NCI-H748 (cell line): ENCODE results near the gene ARHGAP1.
"Not testable (repeated sequence)": the region's sequence is repeated elsewhere in the genome, so short reads cannot be mapped to it uniquely, and the experiment has no call there.

Experiments
- DNase-seq: peaks from one replicate; lab custom pipeline; 2025; ENCODE audit not compliant: unreplicated experiment; lab: John Stamatoyannopoulos, UW

ARHGAP1 gene

GRCh38 chr11:46724088-46724487, 23.7 kb upstream of the ARHGAP1 start:
- DNase-seq = no peak

GRCh38 chr11:46723359-46723680, 22.9 kb upstream of the ARHGAP1 start:
- no peak for DNase-seq

- DNase-seq = no peak
Observed at GRCh38 chr11:46722566-46723358, 22.3 kb upstream of the ARHGAP1 start.

GRCh38 chr11:46721286-46721685, 20.9 kb upstream of the ARHGAP1 start:
- DNase-seq = no peak

DNA sequence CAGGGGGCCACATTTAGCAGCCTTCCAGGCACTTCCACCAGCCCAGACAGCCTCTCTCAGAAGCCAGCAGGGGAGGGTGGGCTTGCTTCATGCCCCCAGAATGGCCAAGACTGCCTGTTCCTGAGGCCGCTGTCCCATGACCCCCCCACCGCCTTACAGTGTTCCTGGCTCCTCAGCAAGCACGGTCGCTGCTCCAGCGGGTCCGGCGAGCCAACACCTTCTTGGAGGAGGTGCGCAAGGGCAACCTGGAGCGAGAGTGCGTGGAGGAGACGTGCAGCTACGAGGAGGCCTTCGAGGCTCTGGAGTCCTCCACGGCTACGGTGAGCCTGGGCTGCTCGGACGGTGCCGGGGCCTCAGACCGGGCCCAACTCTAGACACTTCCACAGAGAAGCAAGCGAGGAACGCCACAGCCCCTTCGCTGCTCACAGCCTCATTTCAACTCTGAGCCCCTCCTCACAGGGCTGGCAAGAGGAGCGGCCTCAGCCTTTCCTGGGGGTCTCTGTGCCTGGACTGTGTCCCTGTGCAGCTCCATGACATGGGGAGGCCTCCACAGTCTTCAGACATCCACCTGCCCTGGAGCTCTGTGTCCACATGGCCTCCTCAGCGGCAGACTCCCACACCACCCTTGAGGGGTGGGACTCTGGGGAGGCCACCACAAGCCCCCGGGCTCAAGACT, 19.3 kb upstream of the ARHGAP1 start:
- DNase-seq = no peak

- no peak for DNase-seq
Observed at GRCh38 chr11:46719048-46719542, 18.7 kb upstream of the ARHGAP1 start, which contains the start of gene F2. TSS of gene F2 (plus strand) at chr11:46719213. CDS start at chr11:46719236, 23 bp downstream.

GRCh38 chr11:46718155-46719019, 18.0 kb upstream of the ARHGAP1 start:
- peak; percentile 53 for DNase-seq

DNA sequence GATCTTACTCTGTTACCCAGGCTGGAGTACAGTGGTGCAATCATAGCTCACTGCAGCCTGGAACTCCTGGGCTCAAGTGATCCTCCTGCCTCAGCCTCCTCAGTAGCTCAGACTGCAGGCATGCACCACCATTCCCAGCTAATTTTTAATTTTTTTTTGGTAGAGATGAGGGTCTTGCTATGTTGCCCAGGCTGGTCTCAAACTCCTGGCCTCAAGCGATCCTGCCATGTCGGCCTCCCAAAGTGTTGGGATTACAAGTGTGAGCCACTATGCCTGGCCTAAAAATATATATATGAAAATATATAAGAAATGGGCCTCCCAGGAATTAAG, 17.4 kb upstream of the ARHGAP1 start:
- DNase-seq = not testable (repeated sequence)

- no peak for DNase-seq
Observed at GRCh38 chr11:46712874-46713576, 12.6 kb upstream of the ARHGAP1 start.

- no peak for DNase-seq
Observed at GRCh38 chr11:46711303-46711702, 10.9 kb upstream of the ARHGAP1 start.

DNA sequence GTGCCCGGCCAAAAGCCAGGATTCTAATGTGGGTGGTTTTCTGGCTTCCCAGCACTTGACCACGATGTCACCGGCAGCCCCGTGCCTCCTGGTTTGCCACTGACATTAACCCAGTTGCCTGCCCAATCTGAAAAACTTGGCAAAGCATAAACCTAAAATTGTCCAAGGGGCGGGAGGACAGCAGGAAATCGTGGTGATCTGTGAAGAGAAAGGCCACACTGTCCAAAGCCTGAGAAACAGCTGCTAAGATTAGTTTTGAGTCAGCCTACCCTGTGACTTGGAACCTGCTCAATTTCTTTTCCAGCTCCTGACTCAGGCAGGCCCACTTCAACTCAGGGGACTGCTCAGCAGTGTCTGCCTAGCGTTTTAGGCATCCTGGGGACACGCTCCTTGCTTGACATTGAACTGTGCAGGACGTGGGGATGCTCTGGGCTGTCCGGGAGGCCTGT, 10.4 kb upstream of the ARHGAP1 start:
- no peak for DNase-seq

- not testable (repeated sequence) for DNase-seq
Observed at GRCh38 chr11:46709351-46709750, 8.9 kb upstream of the ARHGAP1 start.

DNA sequence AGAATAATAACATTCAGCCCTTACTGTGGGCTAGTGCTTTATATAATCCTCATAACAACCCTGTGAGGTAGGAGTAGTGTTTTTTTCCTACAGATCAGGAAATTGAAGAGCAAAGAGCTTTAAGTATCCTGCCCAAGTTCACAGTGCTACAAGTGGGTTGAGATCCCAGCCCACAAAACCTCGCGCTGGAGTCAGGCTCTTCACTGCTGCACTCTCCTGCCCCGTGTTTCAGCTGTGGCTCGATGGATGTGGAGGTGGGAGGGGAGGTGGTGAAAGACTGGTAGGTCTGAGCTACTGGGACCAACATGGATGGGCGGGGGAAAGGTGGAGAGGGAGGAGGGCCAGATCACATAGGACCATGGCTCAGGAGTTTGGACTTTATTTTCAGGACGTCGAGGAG, 6.5 kb upstream of the ARHGAP1 start:
- DNase-seq = no peak

DNA sequence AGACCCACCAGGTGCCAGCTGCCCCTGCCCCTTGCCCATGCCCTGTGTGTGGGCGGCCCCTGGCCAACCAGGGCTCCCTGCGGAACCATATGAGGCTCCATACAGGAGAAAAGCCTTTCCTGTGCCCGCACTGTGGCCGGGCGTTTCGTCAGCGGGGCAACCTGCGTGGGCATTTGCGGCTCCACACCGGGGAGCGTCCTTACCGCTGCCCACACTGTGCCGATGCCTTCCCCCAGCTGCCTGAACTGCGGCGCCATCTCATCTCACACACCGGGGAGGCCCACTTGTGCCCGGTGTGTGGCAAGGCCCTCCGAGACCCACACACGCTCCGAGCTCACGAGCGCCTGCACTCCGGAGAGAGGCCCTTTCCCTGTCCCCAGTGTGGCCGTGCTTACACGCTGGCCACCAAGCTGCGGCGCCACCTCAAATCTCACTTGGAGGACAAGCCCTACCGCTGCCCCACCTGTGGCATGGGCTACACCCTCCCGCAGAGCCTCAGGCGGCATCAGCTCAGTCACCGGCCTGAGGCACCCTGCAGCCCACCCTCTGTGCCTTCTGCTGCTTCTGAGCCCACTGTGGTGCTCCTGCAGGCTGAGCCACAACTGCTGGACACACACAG, 4.8 kb upstream of the ARHGAP1 start:
- no peak for DNase-seq

DNA sequence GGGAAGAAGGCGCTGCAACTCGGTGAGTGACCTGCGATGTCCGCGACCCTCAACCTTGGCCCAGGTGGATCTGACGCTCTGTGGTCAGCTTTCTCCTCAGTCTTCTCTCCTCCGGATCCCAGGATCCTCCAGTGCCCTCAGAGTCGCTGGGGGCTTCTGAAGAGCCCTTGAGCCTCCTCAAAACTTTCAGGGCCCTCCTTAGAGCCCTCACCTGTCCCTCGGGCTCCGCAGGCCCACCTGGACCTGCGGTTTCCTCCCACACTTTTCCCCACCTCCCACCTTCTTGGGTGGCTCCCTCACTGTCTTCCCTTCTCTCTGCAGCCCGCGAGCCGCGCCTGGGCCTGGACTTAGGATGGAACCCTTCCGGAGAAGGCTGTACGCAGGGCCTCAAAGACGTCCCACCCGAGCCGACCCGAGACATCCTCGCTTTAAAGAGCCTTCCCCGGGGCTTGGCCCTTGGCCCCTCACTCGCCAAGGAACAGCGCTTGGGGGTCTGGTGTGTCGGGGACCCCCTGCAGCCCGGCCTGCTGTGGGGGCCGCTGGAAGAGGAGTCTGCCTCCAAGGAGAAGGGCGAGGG, 747 bp upstream of the ARHGAP1 start:
- DNase-seq = no peak

DNA sequence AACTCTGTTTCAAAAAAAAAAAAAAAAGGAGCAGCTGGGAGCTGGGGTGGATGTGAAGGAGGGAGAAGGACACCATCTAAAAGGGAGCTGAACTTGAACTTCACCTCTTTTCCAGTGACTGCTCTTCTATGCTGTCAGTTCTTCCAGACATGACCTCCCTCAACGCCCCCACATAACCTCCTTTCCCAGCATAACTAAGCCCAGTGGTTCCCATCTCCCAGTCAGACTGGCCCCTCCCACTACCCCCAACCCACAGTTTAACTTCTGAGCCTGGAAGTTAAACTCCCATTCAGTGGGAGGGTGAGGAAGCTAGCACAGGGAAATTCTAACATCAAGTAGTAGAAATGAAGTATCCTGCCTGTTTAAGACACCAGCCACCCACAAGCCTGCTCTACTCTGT, 1.8 kb downstream of the ARHGAP1 start:
- DNase-seq = no peak

DNA sequence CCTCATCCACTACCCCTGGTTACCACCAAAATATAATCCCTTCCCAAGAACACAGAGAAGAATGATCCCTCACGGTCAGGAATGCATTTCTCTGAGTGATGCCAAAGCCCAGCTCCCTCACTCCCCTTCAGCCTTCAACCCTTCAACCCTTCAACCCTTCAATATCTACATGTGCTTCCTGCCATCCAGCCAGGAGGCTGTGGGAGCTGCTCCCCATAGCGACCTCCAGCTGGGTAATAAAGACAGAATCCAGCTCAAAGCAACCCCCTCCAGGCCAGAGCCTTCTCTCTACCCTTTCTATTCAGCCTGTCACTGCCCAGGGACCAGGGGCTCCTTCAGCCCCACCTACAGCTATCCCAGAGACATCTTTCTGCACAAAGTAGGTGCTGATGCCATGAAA, 2.7 kb downstream of the ARHGAP1 start:
- DNase-seq = no peak

- no peak for DNase-seq
Observed at GRCh38 chr11:46697303-46697702, 3.1 kb downstream of the ARHGAP1 start.

- no peak for DNase-seq
Observed at GRCh38 chr11:46696212-46696558, 4.2 kb downstream of the ARHGAP1 start.
